Parathyroid adenoma (tissue), 2 donors: Measurements from ENCODE around the gene ARL6IP1.

Source experiments
- H2AFZ ChIP-seq: fragments of 300-600 bp; sonication (generic); one replicate; pipeline ENCODE4 v1.7.0; 2017; ENCODE audit warnings: antibody characterized with exemption, mild to moderate bottlenecking
- H3K27ac ChIP-seq: fragments of 300-600 bp; sonication (generic); one replicate; pipeline ENCODE4 v1.7.0; 2017
- H3K27me3 ChIP-seq: fragments of 300-600 bp; sonication (generic); one replicate; pipeline ENCODE4 v1.7.0; 2017; ENCODE audit warnings: low read length; ENCODE audit not compliant: control insufficient read depth, insufficient read depth
- H3K36me3 ChIP-seq: fragments of 300-600 bp; sonication (generic); one replicate; pipeline ENCODE4 v1.7.0; 2017; ENCODE audit warnings: low read length; ENCODE audit not compliant: control insufficient read depth, insufficient read depth
- H3K4me1 ChIP-seq: fragments of 300-600 bp; sonication (generic); one replicate; pipeline ENCODE4 v1.7.0; 2017; ENCODE audit warnings: control low read depth
- H3K4me2 ChIP-seq: fragments of 300-600 bp; sonication (generic); one replicate; pipeline ENCODE4 v1.7.0; 2017; ENCODE audit warnings: low read length
- H3K4me3 ChIP-seq: fragments of 300-600 bp; sonication (generic); one replicate; pipeline ENCODE4 v1.7.0; 2017; ENCODE audit warnings: low read depth, low read length
- H3K79me2 ChIP-seq: fragments of 300-600 bp; sonication (generic); one replicate; pipeline ENCODE4 v1.7.0; 2017; ENCODE audit warnings: control low read depth
- H3K9ac ChIP-seq: fragments of 300-600 bp; sonication (generic); one replicate; pipeline ENCODE4 v1.7.0; 2017; ENCODE audit warnings: mild to moderate bottlenecking
- H3K9me3 ChIP-seq: fragments of 300-600 bp; sonication (generic); one replicate; pipeline ENCODE4 v1.7.0; 2017; ENCODE audit warnings: low read length; ENCODE audit not compliant: control insufficient read depth
- CTCF ChIP-seq: fragments of 300-600 bp; sonication (generic); IDR thresholded peaks from one replicate; pipeline ENCODE4 v1.7.0; 2017; ENCODE audit warnings: antibody characterized with exemption, mild to moderate bottlenecking
- donor health status: primary hyperparathyroidism.

The ARL6IP1 gene

GRCh38 chr16:18839555-18839954, 38.2 kb upstream of the ARL6IP1 start:
- H3K27me3 ChIP-seq: no peaks in the 10 kb centered on the region
- no peak overlapping the region for H3K4me2 ChIP-seq
- no peak overlapping the region for H3K4me3 ChIP-seq
- H3K4me1 ChIP-seq: no peaks in the 10 kb centered on the region
- no peaks in the 10 kb centered on the region for H3K79me2 ChIP-seq
- H3K9me3 ChIP-seq: no peaks in the 10 kb centered on the region
- TF ChIP-seq CTCF: no peak
- H3K27ac ChIP-seq: no peak overlapping the region
- H3K36me3 ChIP-seq: no peaks in the 10 kb centered on the region
- no peak overlapping the region for H2AFZ ChIP-seq
- no peak overlapping the region for H3K9ac ChIP-seq

- Histone ChIP-seq H3K36me3 (no peaks in the 10 kb centered on the region), H3K9me3 (no peaks in the 10 kb centered on the region), H3K4me3 (no peak overlapping the region), H3K4me1 (no peaks in the 10 kb centered on the region), H3K9ac (no peak overlapping the region), H2AFZ (no peak overlapping the region), H3K79me2 (no peaks in the 10 kb centered on the region), H3K27me3 (no peaks in the 10 kb centered on the region), H3K27ac (no peak overlapping the region), H3K4me2 (no peak overlapping the region)
- TF ChIP-seq CTCF: no peak
These were observed 35.4 kb upstream of the ARL6IP1 start for GRCh38 chr16:18836702-18837101.

- H3K4me3 ChIP-seq: no peak overlapping the region
- no peak overlapping the region for H2AFZ ChIP-seq
- H3K27ac ChIP-seq: no peak overlapping the region
- no peaks in the 10 kb centered on the region for H3K9me3 ChIP-seq
- H3K79me2 ChIP-seq: no peaks in the 10 kb centered on the region
- H3K4me2 ChIP-seq: no peak overlapping the region
- no peaks in the 10 kb centered on the region for H3K36me3 ChIP-seq
- no peaks in the 10 kb centered on the region for H3K4me1 ChIP-seq
- TF ChIP-seq CTCF: no peak
- no peaks in the 10 kb centered on the region for H3K27me3 ChIP-seq
- H3K9ac ChIP-seq: no peak overlapping the region
These were observed 33.5 kb upstream of the ARL6IP1 start for GRCh38 chr16:18834864-18835263.

GRCh38 chr16:18833707-18834505, 32.6 kb upstream of the ARL6IP1 start:
- no peaks in the 10 kb centered on the region for H3K9me3 ChIP-seq
- no peak overlapping the region for H3K4me2 ChIP-seq
- H3K4me1 ChIP-seq: no peaks in the 10 kb centered on the region
- H3K27ac ChIP-seq: no peak overlapping the region
- no peak overlapping the region for H3K4me3 ChIP-seq
- no peak for TF ChIP-seq CTCF
- H2AFZ ChIP-seq: no peak overlapping the region
- H3K79me2 ChIP-seq: no peaks in the 10 kb centered on the region
- H3K36me3 ChIP-seq: no peaks in the 10 kb centered on the region
- no peak overlapping the region for H3K9ac ChIP-seq
- no peaks in the 10 kb centered on the region for H3K27me3 ChIP-seq

GRCh38 chr16:18832613-18833012, 31.3 kb upstream of the ARL6IP1 start:
- Histone ChIP-seq H3K27ac (no peak overlapping the region), H3K79me2 (no peaks in the 10 kb centered on the region), H3K27me3 (no peaks in the 10 kb centered on the region), H3K36me3 (no peaks in the 10 kb centered on the region), H3K9ac (no peak overlapping the region), H3K4me3 (no peak overlapping the region), H3K4me2 (no peak overlapping the region), H3K4me1 (no peaks in the 10 kb centered on the region), H3K9me3 (no peaks in the 10 kb centered on the region), H2AFZ (no peak overlapping the region)
- TF ChIP-seq CTCF: no peak
